NCI-H2171 (cell line): ENCODE results near the gene DNM1.
"Not testable (repeated sequence)": the region's sequence is repeated elsewhere in the genome, so short reads cannot be mapped to it uniquely, and the experiment has no call there.

Source experiments
- DNase-seq: peaks from one replicate; lab custom pipeline; 2025; lab: John Stamatoyannopoulos, UW

Gene DNM1

GRCh38 chr9:128276008-128276573, 72.9 kb downstream of the DNM1 start, which contains the start of gene SWI5:
SWI5 (plus strand) TSS chr9:128276276.
- DNase-seq, result peak; percentile 100

DNA sequence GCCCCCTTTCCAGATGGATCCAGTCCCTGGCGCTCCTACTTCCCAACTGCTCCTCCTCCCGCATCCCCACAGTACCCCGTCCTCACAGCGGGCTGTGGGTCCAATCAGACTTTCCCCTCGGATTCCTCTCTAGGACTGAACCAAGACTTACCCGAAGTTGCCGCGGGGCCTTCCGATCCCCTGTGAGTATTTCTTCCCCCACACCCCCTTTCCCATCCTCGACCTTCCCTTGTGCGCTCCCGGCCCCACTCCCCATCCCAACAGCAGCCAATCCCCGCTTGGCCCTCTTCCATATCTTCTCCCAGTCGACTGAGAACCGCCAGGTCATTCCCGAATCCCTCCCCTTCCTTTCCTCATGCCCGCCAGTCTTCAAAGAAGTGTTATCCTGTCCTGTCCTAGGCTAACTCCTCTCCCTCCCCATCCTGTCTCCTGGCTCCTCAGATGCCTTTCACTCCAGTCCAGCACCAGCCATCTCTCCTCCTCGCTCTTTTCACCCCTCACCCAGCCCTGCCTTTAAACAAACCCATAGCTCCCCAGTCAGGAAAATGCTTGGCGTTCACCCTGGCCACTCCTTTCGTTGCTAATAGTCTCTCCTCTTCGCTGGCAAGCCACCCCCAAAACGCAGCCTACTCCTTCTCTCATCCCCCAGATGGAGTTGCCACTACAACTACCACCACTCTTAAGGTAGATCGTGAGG, 73.5 kb downstream of the DNM1 start:
- DNase-seq, result no peak

- DNase-seq, result not testable (repeated sequence)
These were observed 76.2 kb downstream of the DNM1 start for GRCh38 chr9:128279088-128280073.

GRCh38 chr9:128280084-128280622, 77.0 kb downstream of the DNM1 start:
- DNase-seq, result no peak

DNA sequence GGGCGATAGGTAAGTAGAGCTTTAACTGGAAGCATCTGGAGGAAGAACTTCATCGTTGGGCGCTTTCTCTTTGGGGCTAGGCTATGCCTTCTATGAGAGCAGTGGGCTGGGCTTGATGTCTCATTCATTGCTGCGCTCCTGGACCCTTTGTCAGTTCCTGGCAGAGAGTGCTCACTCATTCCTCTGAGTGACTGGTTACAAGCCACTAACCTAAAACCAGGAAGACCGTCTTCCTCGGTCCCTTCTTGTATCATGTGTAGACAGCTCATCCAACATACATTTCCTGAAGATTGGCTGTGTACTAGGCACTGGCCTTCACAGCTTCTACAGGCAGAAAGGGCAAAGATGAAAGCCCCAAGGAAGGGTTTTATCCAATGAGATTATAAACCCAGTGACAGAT, 79.3 kb downstream of the DNM1 start:
- no peak for DNase-seq

DNA sequence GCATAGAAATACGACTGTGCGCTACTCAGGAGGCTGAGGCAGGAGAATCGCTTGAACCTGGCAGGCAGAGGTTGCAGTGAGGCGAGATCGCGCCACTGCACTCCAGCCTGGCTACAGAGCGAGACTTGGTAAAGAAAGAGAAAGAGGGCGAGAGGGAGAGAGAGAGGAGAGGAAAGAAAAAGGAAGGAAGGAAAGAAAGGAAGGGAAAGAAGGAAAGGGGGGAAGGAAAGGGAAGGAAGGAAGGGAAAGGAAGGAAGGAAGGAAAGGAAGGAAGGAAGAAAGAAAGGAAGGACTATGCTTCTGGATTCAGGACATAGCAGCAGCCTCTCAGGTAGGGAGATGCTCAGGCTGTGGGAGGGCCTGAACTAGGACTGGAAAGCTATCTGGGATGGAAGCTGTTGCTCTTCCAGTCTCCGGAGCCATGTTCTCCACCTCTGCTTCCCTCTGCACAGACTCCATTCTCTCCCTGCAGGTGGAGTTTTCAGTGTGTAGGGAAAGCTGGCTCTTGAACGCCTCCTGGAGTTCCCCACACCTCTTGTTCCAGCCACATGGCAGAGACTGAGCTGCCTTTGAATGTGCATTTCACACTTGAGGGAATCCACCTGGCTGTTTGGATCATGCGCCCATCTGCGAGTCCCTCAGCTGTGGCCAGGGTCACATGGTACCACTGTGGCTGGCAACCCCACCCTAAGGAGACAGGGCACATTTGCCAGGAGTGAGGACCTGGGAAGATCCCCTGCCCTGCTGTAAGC, 82.0 kb downstream of the DNM1 start:
- DNase-seq, result peak; percentile 16

- DNase-seq, result no peak
These were observed 83.3 kb downstream of the DNM1 start for GRCh38 chr9:128286440-128286839.

GRCh38 chr9:128288273-128289004, 85.3 kb downstream of the DNM1 start:
- no peak for DNase-seq

DNA sequence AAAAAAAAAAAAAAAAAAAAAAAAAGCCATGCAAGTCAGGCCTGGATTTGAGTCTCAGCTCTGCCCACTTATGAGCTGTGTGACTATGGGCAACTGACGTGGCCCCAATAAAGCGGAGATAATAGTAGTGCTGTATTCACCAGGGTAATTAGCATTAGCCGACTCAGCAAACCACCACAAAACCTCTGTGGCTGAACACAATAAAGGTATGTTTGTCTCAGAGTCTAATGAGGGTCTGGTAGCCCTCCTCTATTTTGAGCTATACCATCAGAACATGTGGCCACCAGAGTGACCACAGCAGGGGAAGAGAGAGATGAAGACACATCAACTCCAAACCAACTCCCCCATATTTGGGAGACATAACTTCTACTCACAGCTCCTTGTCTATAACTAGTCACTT, 88.8 kb downstream of the DNM1 start:
- DNase-seq, result no peak

DNA sequence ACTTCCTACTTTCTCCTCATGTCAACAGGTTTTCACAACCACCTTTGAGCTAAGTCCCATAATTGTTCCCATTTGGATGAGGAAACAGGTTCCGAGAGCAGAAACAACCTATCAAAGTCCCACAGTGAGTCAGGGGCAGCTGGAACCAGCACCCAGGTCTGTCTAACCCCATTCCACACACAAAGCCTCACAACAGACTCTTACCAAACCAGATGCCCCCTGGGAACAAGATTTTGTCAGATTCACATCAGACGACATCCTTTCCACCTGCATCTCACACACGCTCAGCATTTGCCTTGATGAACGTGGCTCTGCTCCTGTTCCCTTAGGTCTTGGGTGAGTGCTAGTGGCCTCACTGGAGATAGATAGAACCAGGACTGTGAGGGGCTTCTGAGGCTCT, 89.9 kb downstream of the DNM1 start:
- no peak for DNase-seq

DNA sequence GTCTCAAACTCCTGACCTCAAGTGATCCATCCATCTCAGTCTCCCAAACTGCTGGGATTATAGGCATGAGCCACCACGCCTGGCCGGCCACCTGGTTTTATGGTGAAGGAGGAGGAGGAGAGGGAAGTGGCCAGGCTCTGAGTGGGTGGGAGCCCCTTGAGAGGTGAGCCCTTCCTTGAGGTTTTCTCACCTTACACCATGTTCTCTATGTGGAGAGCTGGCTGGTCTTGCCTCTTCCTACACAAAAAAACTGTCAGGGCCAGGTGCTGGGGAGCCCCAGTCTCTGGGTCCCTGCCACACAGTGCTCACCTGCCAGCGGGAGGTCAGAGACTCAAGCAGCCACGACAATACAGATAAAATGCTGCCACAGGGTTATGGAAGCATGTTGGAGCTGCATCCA, 91.0 kb downstream of the DNM1 start:
- no peak for DNase-seq

DNA sequence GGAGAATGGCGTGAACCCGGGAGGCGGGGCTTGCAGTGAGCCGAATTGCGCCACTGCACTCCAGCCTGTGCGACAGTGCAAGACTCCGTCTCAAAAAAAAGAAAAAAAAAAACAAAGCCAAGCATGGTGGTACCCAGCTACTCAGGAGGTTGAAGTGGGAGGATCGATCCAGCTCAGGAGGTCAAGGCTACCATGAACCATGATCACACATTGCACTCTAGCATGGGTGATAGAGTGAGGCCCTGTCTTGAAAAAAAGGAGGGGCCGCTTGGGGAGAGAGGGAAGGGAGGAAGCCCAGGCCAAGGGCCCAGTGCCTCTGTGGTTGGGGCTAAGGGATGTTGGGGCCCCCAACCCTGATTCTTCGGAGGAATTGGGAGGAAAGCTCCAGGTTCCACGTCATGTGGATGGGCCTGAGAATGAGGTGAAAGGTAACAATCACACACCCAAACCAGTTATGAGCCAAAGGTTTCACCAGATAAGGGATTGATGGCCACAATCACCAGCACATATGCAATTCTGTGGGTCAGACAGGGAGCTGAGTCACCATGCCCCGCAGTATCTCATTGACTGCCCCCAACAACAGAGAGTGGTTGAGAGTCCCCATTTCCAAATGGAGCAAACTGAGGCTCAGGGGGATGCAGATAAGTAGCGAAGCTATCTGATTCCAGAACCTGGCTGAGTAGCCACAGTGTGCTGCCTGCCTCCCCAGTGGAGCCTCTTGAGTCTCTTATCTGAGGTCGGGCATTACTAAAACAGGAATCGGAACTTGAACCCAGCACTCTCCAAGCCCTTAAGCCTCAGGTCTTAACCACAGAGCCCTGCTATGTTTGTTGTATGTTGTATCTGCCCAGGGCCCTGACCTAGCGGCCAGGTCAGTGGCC, 93.4 kb downstream of the DNM1 start:
- no peak for DNase-seq

DNA sequence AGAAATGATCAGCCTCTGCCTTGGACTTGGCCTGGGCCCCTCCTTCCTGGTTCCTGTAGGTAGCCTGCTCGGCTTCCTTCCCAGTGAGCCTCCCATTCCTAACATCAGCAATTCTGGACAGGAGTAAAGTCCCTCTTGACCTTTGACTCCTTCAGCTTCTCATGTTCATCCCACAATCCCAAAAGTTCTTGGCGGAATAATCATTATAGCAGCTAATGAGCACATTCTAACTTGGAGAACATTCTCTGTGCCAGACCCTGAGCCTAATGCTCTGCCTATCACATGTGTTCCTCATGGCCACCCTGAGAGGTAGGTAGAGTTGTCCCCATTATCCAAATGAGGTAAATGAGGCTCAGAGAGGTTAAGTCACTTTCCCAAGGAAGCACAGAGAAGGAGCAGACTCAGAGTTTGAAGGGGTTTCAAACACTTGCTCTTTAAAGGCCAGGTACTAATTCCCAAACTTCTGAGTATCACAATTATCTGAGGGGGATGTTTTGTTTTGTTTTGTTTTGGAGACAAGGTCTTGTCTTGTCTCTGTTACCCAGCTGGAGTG, 94.1 kb downstream of the DNM1 start:
- DNase-seq, result no peak

DNA sequence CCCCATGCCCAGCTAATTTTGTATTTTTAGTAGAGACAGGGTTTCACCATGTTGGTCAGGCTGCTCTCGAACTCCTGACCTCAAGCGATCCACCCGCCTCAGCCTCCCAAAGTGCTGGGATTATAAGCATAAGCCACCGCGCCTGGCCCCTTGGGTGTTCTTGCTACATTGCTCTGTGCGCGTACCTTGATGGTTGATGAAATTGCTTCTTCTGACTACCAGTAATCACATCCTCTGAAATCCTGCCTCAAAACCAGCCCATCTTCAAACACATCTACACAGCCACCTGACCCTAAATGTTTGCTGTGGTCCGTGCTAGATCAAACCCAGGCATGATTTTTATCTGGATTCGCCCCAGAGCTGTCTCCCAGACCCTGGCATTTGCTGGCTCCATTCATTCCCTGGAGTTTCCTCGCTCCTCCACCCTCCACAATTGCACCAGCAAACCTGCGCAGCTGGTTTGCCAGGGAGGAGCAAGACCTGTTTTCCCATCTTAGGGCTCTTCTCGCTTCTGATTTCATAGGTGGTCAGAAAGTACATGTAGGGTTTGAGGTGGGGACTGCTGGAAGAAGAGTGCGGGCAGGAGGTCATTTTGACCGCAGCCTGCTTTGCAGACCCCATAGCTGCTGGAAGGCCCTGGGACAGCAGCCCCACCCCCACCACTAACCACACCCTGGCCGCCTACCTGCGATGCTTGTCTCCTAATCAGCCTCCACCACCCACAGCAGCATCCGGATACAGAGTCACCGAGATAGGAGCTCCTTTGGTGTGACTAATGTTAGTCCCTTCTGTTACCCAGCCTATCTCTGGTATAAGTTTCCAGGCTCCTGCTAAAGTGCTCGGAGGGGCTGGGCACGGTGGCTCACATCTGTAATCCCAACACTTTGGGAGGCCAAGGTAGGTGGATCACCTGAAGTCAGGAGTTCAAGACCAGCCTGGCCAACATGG, 95.6 kb downstream of the DNM1 start:
- DNase-seq, result no peak

GRCh38 chr9:128304136-128304970, 101.2 kb downstream of the DNM1 start:
- DNase-seq, result no peak
